ENCODE data around the gene GAB2. TPM values are rescaled to one million over a fixed set of nuclear protein-coding genes. Genes with fewer than 3 reads are reported as not detected.

GAB2 gene
- polyA plus RNA-seq, 5 donors, result 16.1 to 20.4 (median 17.7) TPM

Other genes starting within 250 kb of the GAB2 start
- gene KCTD21, start 229.2 kb downstream of the GAB2 start, polyA plus RNA-seq (ENCODE audit: insufficient read depth in 1 of 5, insufficient read length in 5 of 5, low replicate concordance in 1 of 5), result 10 to 100 TPM in 2 of 5 donors, 1 to 10 TPM in 3; 8.9 to 10.1 (median 9.7) TPM
- 1 to 10 TPM; 4.8 to 8.1 (median 7.2) TPM for gene USP35, start 228.9 kb downstream of the GAB2 start, polyA plus RNA-seq (ENCODE audit: insufficient read depth in 1 of 5, insufficient read length in 5 of 5, low replicate concordance in 1 of 5)
- gene NARS2, start 157.0 kb upstream of the GAB2 start, polyA plus RNA-seq (ENCODE audit: insufficient read depth in 1 of 5, insufficient read length in 5 of 5, low replicate concordance in 1 of 5), result 10 to 100 TPM; 22.1 to 36.7 (median 32.3) TPM

Measured in right lung (tissue), 5 donors.